GM23248 (cell line): ENCODE results near the gene ABCC6. TPM values are rescaled to one million over a fixed set of nuclear protein-coding genes. Genes with fewer than 3 reads are reported as not detected.
"Not testable (repeated sequence)": the region's sequence is repeated elsewhere in the genome, so short reads cannot be mapped to it uniquely, and the experiment has no call there.

ENCODE experiments used
- DNase-seq: peaks from one replicate; pipeline ENCODE4 v3.0.0-alpha.2; 2015
- H2AFZ ChIP-seq: fragments of 200-600 bp; sonication (generic); 2 replicates; pipeline ENCODE4 v1.6.1; 2016; ENCODE audit warnings: antibody characterized with exemption
- H3F3A ChIP-seq: fragments of 200-600 bp; sonication (generic); 2 replicates; pipeline ENCODE4 v1.6.1; 2016; ENCODE audit warnings: mild to moderate bottlenecking, antibody characterized with exemption, mixed run types; ENCODE audit not compliant: insufficient read depth
- H3K27ac ChIP-seq: fragments of 200-600 bp; sonication (generic); 2 replicates; pipeline ENCODE4 v1.5.1; 2016; ENCODE audit warnings: mild to moderate bottlenecking
- H3K27me3 ChIP-seq: fragments of 200-600 bp; sonication (generic); replicated peaks from 2 replicates; pipeline ENCODE4 v1.6.1; 2016; ENCODE audit warnings: mild to moderate bottlenecking; ENCODE audit not compliant: insufficient read depth
- H3K36me3 ChIP-seq: fragments of 200-600 bp; sonication (generic); 2 replicates; pipeline ENCODE4 v1.6.1; 2016; ENCODE audit warnings: low read depth, mild to moderate bottlenecking
- H3K4me1 ChIP-seq: fragments of 200-600 bp; sonication (generic); 2 replicates; pipeline ENCODE4 v1.6.1; 2016; ENCODE audit warnings: mild to moderate bottlenecking; ENCODE audit not compliant: insufficient read depth
- H3K4me2 ChIP-seq: fragments of 200-600 bp; sonication (generic); one replicate; pipeline ENCODE4 v1.6.1; 2016; ENCODE audit warnings: mild to moderate bottlenecking; ENCODE audit not compliant: unreplicated experiment
- H3K4me3 ChIP-seq: fragments of 200-600 bp; sonication (generic); 2 replicates; pipeline ENCODE4 v1.5.1; 2016; ENCODE audit warnings: mild to moderate bottlenecking
- H3K79me2 ChIP-seq: fragments of 200-600 bp; sonication (generic); 2 replicates; pipeline ENCODE4 v1.6.1; 2016; ENCODE audit warnings: mild to moderate bottlenecking; ENCODE audit not compliant: insufficient read depth
- H3K9ac ChIP-seq: fragments of 200-600 bp; sonication (generic); 2 replicates; pipeline ENCODE4 v1.6.1; 2016; ENCODE audit warnings: mild to moderate bottlenecking
- H3K9me2 ChIP-seq: fragments of 200-600 bp; sonication (generic); 2 replicates; pipeline ENCODE4 v1.6.1; 2016; ENCODE audit warnings: mixed run types, mild to moderate bottlenecking, moderate library complexity; ENCODE audit not compliant: insufficient read depth
- H3K9me3 ChIP-seq: fragments of 200-600 bp; sonication (generic); one replicate; pipeline ENCODE4 v1.6.1; 2017; ENCODE audit warnings: low read depth
- H4K20me1 ChIP-seq: fragments of 200-600 bp; sonication (generic); 2 replicates; pipeline ENCODE4 v1.6.0; 2016; ENCODE audit not compliant: insufficient read depth
- EZH2 ChIP-seq: fragments of 200-600 bp; sonication (generic); IDR thresholded peaks from 2 replicates; pipeline ENCODE4 v1.6.1; 2018; ENCODE audit warnings: antibody characterized with exemption, mild to moderate bottlenecking; ENCODE audit not compliant: insufficient read depth, poor library complexity, severe bottlenecking
- EZH2phosphoT487 ChIP-seq: fragments of 200-600 bp; sonication (generic); IDR thresholded peaks from 2 replicates; pipeline ENCODE4 v1.6.1; 2018; ENCODE audit warnings: antibody characterized with exemption, moderate library complexity, mild to moderate bottlenecking, low read depth; ENCODE audit not compliant: insufficient read depth
- WGBS, 2 experiments: methylation state at CpG; one replicate each; pipeline ENCODE4 v1.1.6; 2015 to 2017; ENCODE audit warnings: low lambda C conversion rate in 2 of 2, low coverage in 1 of 2; ENCODE audit errors: missing lambda C conversion rate in 2 of 2; 5-methylcytosine and 5-hydroxymethylcytosine counted together
- in situ Hi-C: fragments of 300-500 bp; cut with MboI; formaldehyde crosslinking; loops from 2 replicates; pipeline ENCODE4 v1.15.0; 2020
- polyA plus RNA-seq: library from polyadenylated mRNA; unstranded; fragments of >200 nt; fragmentation: Nextera tagmentation; extraction: Ambion mirVana; gene quantifications from 2 replicates; pipeline ENCODE4 v1.2.1, GENCODE V29; 2016
- total RNA-seq: library from RNA; depleted of rRNA; stranded (reverse); fragments of >200 nt; shearing (Covaris generic); gene quantifications from 2 replicates; pipeline ENCODE4 v1.2.3, GENCODE V29; 2014

ABCC6 gene
- total and polyA plus RNA-seq, 2 experiments from 2014 or later: 0.24 TPM; not detected in 1

GRCh38 chr16:16150117-16150877, 73.0 kb downstream of the ABCC6 start:
- Histone ChIP-seq H3K4me1 (no peaks in the 10 kb centered on the region), H3K9me2 (no peaks in the 10 kb centered on the region), H3K4me3 (no peak overlapping the region), H3K9ac (no peak overlapping the region), H3K27me3 (no peaks in the 10 kb centered on the region), H3K9me3 (no peaks in the 10 kb centered on the region), H3K4me2 (no peak overlapping the region), H3K79me2 (no peaks in the 10 kb centered on the region), H4K20me1 (no peaks in the 10 kb centered on the region), H3K27ac (no peak overlapping the region), H2AFZ (no peak overlapping the region), H3K36me3 (0 out of 2 replicates have a peak, but pooled peaks cover 4% of the 10 kb centered on the region), H3F3A (no peaks in the 10 kb centered on the region)
- in situ Hi-C loops: no loop called here
- peak; percentile 53 for DNase-seq
- 6 to 12% methylated on average over 27 to 28 of the region's 28 CpGs for WGBS, 2 experiments
- TF ChIP-seq EZH2 (no peak), EZH2phosphoT487 (no peak)

DNA sequence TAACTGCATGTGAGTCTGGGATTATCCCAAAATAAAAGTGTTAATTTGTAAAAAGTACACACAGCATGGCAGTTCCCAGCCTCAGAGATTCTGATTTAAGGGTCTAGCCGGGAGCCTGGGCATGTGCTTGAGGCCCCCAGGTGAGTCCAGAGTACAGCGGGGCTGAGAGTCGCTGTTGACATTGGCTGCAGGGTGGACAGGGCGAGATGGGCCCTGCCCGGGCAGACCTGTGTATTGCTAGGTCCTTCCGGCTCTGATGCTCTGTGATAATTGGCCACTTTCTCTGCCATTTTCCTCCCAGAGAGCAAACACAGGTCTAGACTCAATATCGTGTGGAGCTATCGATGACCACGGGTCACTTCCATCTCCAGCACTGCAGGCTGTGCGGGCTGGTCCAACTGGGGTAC, 73.6 kb downstream of the ABCC6 start:
- Histone ChIP-seq H3K9me3 (no peaks in the 10 kb centered on the region), H4K20me1 (no peaks in the 10 kb centered on the region), H3K79me2 (no peaks in the 10 kb centered on the region), H3K27me3 (no peaks in the 10 kb centered on the region), H3K27ac (no peak overlapping the region), H3K9ac (no peak overlapping the region), H3K4me3 (no peak overlapping the region), H2AFZ (no peak overlapping the region), H3K4me1 (no peaks in the 10 kb centered on the region), H3F3A (no peaks in the 10 kb centered on the region), H3K4me2 (no peak overlapping the region), H3K9me2 (no peaks in the 10 kb centered on the region), H3K36me3 (0 out of 2 replicates have a peak, but pooled peaks cover 4% of the 10 kb centered on the region)
- no peak for DNase-seq
- WGBS, 2 experiments: 75 to 77% methylated on average over 10 of the region's 10 CpGs
- in situ Hi-C loops: no loop called here
- no peak for TF ChIP-seq EZH2
- TF ChIP-seq EZH2phosphoT487: no peak

GRCh38 chr16:16148755-16149154, 74.5 kb downstream of the ABCC6 start:
- Histone ChIP-seq H4K20me1 (no peaks in the 10 kb centered on the region), H2AFZ (no peak overlapping the region), H3K9me2 (no peaks in the 10 kb centered on the region), H3K27me3 (no peaks in the 10 kb centered on the region), H3K4me3 (no peak overlapping the region), H3K36me3 (0 out of 2 replicates have a peak, but pooled peaks cover 4% of the 10 kb centered on the region), H3K4me1 (no peaks in the 10 kb centered on the region), H3K27ac (no peak overlapping the region), H3K79me2 (no peaks in the 10 kb centered on the region), H3F3A (no peaks in the 10 kb centered on the region), H3K9me3 (no peaks in the 10 kb centered on the region), H3K4me2 (no peak overlapping the region), H3K9ac (no peak overlapping the region)
- no peak for DNase-seq
- TF ChIP-seq EZH2phosphoT487 (no peak), EZH2 (no peak)
- in situ Hi-C loops: no loop called here
- WGBS, 2 experiments: 89 to 92% methylated on average over 9 of the region's 9 CpGs

DNA sequence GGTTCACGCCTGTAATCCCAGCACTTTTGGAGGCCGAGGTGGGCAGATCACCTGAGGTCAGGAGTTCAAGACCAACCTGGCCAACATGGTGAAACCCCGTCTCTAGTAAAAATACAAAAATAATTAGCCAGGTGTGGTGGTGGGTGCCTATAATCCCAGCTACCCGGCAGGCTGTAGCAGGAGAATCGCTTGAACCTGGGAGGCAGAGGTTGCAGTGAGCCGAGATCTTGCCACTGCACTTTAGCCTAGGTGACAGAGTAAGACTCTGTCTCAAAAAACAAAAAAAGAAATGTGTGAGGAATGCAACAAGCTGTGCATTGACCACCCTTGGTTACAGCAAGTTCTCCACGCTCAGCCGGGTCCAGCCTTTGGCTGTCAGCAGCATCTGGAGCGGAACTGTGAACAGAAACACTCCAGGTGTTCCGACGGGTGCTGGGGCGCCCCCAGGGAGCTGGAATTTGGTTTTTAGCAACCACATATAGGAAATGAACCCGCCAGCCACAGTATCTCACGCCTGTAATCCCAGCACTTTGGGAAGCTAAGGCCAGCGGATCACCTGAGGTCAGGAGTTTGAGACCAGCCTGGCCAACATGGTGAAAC, 75.2 kb downstream of the ABCC6 start:
- in situ Hi-C loops, DNase-seq, H4K20me1 ChIP-seq, H3K27ac ChIP-seq, H3F3A ChIP-seq, H3K4me1 ChIP-seq, H3K27me3 ChIP-seq, H3K79me2 ChIP-seq, H3K4me2 ChIP-seq, H3K9ac ChIP-seq, H3K9me3 ChIP-seq, H3K9me2 ChIP-seq, H2AFZ ChIP-seq, H3K4me3 ChIP-seq, H3K36me3 ChIP-seq: not testable (repeated sequence)
- WGBS, 2 experiments: 91% methylated on average over 15 of the region's 15 CpGs
